GM12874 (cell line): ENCODE data around the gene CTF1.

Source experiments
- TF ChIP-seq, protein P1 (sequence below): IDR thresholded peaks from 2 replicates; pipeline ENCODE4 v1.5.1; 2011; ENCODE audit warnings: low read depth, mild to moderate bottlenecking, control low read depth, low read length, moderate library complexity; ENCODE audit not compliant: insufficient read depth

The CTF1 gene

DNA sequence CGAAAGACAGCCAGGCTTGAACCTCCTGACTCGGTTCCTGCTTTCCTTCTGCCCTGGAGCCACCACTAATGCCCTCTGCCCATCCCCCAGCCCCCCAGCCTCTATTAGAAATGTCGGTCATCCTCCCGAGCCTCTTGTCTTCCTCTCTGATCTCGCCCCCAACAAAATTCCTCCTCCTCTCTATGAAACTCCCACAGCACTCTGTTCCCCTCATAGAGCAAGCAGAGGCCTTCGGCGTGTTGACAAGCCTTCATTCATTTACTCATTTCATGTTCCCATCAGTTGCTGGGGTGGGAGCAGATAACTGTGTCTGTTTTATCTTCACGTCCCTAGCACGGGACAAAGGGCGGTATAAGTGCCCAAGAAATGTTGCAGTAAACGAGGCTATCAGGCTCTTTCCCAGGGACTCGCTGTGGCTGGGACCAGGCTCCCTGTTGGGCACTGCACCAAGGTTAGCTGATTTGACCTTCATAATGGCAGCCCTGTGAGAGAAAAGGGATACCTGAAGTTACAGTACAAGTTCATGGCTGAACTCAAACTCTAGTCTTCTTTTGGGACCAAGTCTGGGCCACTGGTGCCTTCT is 34.7 kb downstream of the CTF1 start:
- TF ChIP-seq, protein P1, sequence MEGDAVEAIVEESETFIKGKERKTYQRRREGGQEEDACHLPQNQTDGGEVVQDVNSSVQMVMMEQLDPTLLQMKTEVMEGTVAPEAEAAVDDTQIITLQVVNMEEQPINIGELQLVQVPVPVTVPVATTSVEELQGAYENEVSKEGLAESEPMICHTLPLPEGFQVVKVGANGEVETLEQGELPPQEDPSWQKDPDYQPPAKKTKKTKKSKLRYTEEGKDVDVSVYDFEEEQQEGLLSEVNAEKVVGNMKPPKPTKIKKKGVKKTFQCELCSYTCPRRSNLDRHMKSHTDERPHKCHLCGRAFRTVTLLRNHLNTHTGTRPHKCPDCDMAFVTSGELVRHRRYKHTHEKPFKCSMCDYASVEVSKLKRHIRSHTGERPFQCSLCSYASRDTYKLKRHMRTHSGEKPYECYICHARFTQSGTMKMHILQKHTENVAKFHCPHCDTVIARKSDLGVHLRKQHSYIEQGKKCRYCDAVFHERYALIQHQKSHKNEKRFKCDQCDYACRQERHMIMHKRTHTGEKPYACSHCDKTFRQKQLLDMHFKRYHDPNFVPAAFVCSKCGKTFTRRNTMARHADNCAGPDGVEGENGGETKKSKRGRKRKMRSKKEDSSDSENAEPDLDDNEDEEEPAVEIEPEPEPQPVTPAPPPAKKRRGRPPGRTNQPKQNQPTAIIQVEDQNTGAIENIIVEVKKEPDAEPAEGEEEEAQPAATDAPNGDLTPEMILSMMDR = no peak

DNA sequence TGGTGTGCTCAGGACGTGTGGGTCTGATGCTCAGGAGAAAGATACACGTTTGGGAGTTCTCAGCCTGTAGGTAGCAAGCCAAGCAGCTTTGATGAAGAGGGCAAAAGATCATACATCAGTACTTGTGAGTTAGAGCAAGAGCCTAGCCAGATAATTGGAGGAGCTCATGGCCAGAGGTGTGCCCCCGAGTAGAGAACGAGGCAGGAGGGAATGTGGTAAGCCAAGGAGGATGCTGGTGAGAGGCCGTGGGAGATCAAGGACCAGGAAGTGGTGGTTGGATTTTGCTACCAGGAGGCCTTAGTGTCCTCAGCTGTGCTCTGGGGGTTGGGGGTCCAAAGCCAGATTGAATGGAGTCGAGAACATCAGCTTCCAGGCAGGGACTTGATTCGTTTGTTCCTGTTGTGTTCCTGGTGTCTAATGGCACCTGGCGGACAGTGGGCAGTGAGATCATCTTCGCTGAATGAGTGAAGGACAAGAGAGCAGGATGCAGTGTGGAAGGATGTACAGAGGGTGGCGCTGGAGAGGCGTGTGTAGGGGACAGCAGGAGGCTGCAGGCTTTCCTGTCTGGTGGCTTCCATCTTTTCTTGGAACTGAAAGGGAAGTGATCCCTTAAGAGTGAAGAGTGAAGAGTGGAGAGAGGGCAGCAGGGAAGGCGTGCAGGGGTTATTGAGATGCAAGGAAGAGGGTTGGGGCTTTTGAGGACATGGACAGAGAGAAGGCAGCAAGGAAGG is 38.6 kb downstream of the CTF1 start:
- TF ChIP-seq, protein P1 = peak; percentile 76

DNA sequence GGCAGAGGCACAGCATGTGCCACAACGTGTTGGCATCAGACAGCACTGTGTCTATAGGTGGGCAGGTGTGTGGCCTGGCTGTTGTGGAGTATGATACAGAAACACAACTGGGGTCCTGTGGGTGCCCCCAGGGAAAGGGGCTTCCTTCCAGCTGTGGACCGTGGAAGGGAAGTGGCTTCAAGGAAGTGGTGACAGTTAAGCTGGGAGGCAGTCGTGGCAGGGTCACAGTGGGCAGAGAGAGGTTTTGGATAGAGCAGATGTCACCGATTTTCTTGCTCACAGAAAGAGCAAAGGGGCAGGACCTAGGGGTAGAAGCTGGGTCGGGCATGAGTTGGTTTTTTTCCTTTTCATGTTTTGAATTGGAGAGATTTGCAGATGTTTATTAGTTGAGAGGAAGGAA is 41.3 kb downstream of the CTF1 start:
- TF ChIP-seq, protein P1 = no peak

DNA sequence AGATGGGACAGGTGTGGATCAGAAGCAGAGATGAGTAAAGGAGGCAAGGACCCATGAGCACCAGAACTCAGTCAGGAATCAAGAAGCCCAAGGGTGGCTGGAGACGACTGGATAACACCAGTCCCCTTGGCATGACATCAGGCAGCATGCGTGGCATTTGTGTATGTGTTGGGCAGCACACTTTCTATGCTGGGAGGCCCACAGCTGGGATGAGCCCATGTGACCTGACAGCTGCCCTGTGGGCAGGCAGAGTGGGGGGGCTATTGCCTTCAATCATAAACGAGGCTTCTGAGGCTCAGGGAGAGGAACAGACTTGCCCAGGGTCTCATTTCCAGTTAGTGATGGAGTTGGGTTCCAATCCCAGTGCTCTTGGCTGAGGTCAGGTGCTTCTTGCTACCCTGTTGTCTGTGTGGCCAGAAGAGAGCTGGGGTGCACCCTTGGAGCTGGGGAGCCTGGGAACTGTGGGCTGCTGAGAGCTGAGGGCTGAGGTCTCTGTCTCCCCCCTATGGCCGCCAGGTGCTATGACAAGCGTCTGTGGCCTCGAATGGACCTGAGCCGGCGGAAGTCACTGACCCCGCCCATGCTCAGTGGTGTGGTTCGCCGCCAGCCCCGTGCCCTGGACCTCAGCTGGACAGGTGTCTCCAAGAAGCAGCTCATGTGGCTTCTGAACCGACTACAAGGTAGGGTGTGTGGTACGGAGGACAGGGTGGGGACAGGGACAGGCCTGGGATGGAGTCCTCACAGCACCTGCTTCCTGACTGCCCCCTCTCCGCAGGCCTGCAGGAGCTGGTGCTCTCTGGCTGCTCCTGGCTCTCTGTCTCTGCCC is 45.4 kb downstream of the CTF1 start:
- TF ChIP-seq, protein P1 = peak; percentile 99

DNA sequence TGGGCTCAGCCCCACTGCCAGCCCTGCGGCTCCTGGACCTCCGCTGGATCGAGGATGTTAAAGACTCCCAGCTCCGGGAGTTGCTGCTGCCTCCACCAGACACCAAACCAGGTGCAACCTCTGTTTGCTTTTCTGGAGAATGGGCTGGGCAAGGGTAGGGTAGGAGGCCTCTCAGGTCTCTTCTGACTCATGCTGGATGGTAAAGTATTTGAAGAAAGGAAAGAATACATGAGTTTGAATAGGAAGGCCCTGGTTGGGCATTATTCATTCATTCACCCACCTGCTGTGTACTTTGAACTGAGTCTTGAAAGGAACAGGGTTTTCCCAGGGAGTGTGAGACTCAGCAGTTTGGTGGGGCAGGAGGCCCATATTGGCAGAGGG is 46.0 kb downstream of the CTF1 start:
- TF ChIP-seq, protein P1 = no peak

DNA sequence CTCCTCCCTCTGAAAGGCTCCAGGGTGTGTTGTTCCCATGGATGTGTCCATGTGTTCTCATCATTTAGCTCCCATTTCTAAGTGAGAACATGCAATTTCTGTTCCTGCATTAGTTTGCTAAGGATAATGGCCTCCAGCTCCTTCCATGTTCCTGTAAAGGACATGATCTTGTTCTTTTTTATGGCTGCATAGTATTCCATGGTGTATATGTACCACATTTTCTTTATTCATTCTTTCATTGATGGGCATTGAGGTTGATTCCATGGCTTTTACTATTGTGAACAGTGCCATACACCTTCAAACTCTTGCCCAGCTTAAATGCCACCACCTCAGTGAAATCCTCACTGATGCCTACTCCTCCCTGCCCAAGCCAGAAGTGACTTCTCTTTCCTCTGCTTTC is 47.9 kb downstream of the CTF1 start:
- TF ChIP-seq, protein P1 = no peak

DNA sequence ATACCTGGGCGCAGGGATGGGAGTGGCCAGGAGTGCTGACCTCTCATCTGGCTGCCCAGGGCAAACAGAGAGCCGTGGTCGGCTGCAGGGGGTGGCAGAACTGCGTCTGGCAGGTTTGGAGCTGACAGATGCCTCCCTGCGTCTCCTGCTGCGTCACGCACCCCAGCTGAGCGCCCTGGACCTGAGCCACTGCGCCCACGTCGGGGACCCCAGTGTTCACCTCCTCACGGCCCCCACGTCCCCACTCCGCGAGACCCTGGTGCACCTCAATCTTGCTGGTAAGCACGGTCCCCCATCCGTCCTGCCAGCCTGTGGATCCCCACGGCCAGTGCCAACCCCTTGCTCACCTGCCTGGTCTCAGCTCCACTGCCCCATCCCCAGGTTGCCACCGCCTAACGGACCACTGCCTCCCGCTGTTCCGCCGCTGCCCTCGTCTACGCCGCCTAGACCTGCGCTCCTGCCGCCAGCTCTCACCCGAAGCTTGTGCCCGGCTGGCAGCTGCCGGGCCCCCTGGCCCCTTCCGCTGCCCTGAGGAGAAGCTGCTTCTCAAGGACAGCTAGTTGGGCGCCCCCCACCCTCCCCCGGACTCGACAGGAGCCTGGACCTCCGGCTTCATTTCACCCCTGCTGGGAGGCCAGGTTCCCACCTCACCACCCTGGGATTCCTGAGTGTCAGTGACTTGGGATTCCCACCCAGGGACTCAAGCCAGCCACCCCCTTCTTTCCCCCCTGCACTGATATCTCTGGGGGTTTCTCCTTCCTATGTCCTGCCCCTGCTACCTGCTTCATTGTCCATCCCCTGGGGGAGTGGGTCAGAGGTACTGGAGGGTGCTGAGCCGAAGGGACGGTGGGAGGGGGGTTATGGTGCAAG is 50.5 kb downstream of the CTF1 start:
- TF ChIP-seq, protein P1 = no peak
